GM21528 (cell line): ENCODE measurements around the gene PSTK.

Experiments used
- ATAC-seq: cut with Tn5 transposase; IDR thresholded peaks from one replicate; pipeline ENCODE4 v1.9.1; 2021; ENCODE audit warnings: mild to moderate bottlenecking, moderate library complexity; ENCODE audit not compliant: unreplicated experiment, low FRiP score

The PSTK gene

DNA sequence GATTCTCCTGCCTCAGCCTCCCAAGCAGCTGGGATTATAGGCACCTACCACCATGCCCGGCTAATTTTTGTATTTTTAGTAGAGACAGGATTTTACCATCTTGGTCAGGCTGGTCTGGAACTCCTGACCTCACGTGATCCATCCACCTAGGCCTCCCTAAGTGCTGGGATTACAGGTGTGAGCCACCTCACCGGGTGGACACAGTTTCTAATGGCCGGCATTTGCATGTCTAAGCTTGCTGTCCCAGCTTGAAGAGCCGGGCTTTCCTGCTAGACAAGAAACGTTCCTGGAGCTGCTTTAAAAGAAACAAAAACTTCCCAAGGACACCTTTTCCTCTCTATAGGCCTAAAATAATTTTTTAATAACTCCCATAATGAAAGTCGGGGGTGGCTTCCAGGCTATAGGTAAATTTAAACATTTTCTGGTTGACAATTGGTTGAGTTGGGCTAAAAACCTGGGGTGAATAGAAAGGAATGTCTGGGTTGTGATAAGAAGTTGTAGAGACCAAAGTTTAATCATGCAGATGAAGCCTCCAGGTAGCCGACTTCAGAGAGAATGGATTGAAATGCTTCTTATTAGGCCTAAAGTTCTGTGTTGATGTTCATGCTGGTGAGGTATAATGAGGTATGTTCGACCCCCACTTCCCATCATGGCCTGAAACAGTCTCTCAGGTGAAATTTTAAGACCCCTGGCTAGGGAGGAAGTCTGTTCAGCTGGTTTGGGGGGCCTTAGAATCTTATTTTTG lies 37.4 kb downstream of the PSTK start:
- no peak for ATAC-seq

DNA sequence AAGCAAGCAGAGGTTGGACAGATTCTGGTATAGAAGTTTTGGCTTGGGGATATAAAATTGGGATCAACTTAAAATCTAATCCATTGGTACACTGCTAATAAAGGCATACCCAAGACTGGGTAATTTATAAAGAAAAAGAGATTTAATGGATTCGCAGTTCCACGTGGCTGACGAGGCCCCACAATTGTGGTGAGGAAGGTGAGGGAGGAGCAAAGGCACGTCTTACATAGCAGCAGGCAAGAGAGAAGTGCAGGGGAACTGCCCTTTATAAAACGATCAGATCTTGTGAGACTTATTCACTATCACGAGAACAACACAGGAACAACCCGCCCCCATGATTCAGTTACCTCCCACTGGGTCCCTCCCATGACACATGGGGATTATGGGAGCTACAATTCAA lies 38.3 kb downstream of the PSTK start:
- ATAC-seq, result no peak

DNA sequence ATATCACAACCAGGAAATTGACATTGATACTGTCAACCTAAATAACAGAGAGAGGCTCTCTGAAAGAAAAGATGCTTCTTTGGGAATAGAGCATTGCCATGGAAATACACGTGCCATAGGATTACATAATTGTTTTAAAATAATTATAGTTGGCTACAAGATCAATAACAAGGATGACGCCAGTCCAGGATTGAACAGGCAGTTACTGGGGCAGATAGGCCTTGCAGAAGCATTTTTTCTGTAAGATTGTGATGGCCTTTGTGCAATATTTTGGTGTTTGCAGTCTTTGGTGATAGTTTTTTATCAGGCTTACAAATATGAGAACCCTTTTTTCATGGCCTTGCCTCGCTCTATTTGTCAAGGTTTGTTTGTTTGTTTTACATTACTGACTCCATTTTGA lies 39.1 kb downstream of the PSTK start:
- no peak for ATAC-seq

DNA sequence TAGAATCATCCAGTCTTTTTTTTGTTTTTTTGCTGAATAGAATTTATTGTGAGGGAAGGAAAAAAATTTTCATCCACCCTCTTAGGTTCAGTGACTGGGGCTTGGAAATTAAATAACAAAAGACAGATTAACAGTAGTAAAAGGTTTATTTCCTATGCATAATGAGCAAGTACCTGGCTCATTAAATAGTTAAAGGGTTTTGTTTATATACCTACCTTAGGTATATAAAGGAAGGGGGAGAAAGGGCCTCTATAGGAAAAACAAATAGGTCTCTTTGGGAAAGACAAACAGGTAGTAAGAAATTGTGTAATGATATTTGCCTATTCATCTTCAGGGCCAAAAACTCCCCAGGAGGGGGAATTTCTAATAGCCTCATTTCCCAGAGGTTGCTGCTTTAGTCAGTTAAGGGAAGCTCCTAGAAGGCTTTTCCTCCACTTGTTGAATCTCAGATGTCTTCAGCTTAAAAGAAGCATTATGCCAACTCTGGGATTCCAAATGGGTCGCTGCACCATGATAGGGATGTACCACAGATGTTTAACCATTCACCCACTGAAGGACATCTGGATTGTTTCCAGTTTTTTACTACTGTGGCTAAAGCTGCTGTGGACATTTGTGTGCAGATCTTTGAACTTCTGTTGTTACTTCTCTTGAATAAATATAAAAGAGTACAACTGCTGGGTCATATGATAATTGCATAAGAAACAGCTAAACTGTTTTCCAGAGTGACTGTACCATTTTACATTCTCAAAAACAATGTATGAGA lies 39.9 kb downstream of the PSTK start:
- no peak for ATAC-seq

DNA sequence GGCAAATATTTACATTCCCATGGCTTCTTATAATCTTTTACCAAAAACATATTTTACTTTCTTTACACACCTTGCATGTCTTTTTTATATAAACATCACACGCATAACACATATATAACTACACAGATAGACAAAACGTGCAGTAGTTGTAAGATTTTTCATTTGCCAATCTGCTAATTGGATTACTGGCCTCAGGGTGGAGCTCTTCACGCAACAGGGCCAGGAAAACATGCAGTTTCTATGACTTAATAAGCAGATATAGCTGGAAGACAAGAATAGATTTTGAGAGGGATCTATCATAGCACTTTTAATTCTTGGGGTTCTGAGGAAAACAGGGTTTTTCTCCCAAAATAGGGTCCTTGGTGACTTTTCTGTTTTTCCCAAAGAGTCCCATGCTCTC lies 41.3 kb downstream of the PSTK start:
- ATAC-seq, result no peak

DNA sequence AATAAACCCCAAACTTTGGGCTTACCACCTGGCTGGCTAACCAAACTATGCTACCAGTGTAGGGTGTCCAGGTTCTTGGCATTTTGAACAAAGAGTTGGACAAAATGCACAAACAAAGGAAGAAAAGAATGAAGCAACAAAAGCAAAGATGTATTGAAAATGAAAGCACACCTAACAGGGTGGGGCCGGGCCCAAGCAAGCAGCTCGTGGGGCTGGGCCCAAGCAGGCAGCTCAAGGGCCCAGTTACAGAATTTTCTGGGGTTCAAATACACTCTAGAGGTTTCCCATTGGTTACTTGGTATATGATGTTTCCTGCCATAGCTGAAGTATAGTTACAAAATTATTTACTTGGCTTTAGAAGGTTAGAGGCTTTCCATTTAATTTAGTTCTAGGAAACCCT lies 44.3 kb downstream of the PSTK start:
- ATAC-seq, result no peak

DNA sequence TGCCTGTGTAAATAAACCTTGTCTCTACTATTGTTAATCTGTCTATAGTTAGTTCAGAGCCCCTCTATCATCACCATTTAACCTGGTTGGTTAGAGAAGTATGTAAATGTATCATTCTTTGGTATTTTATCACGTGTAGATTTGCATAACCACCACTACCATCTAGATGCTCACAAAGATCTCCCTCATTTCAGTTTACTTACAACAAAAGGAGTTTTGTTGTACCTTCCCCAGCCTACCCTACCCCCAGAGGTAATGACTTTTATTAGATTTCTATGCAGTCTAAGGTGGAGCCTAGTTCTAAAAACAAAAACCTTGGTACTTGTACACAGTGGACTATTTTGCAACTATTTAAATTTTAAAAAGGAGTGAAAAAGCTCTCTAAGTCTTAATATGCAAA lies 46.1 kb downstream of the PSTK start:
- ATAC-seq, result no peak

DNA sequence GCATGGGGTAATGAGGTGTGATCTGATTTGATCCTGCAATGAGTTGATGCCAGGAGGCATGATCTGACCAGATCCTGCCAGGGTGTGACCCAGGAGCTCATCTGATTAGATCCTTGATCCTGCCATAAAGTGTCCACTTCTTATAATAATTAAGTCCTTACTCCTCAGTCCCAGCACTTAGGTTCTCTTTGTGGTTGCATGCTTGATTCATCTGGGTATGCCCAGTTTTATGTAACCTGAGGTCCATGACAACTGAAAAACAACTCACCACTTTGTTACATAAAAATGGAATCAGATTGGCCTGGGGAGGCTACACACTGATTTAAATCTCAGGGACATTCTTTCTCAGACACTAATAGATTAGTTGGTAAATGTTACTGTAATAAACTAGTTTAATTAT lies 47.7 kb downstream of the PSTK start:
- ATAC-seq, result no peak

DNA sequence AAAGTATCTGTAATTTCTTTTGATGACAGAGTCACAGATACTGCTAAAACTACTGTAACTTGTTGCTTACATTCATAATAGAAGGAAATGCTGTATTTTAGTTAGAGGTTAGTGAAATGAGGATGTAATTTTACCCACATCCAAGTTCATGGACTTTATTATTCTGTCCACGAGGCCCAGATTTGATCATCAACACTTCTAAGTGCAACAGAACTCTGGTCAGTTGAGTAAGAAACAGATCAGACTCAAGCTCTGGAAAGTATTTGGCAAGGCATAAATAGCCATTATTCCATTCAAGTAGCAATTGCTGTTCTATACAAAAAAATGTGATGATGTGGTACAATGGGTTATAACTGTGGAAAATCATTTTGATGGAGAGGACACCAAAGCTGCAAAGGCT lies 50.9 kb downstream of the PSTK start:
- no peak for ATAC-seq

DNA sequence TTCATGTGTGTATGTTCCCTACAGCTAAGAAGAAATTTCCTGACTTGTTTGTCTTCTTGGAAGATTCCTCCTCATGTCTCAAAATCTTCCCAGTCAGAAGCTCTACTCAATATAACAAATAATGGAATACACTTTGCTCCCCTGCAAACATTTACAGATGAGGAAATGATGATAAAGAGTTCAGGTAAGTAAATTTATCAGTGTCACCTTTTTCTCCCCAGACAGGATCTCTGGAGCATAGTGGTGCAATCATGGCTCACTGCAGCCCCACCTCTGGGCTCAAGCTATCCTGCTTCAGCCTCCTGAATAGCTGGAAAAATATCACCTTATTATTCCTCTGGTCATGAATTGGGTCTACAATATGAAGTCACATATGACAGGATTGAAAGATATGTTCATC lies 54.1 kb downstream of the PSTK start:
- ATAC-seq, result no peak

DNA sequence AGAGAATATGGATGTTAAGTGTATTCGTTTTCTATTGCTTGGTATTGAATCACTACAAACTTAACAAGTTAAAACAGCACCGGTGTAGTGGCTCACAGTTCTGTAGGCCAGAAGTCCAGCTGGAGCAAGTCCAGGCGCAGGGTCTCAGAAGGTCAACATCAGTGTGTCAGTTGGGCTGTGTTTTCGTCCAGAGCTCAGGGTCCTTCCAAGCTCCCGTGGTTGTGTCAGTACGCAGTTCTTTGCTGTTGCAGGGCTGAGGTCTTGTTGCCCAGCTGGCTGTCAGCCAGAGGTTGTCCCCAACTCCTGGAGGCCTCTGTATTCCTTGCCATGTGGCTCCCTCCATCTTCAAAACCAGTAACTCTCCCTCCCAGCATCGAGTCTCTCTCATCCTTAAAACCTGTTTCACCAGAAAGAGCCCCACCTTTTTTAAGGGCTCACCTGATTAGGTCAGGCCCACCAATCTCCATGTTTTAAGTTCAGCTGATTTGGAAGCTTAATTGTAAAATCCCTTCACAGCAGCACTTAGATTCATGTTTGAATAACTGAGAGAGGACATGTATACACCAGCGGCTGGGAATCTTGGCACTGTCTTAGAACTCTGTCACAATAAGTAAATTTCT lies 55.4 kb downstream of the PSTK start:
- no peak for ATAC-seq

DNA sequence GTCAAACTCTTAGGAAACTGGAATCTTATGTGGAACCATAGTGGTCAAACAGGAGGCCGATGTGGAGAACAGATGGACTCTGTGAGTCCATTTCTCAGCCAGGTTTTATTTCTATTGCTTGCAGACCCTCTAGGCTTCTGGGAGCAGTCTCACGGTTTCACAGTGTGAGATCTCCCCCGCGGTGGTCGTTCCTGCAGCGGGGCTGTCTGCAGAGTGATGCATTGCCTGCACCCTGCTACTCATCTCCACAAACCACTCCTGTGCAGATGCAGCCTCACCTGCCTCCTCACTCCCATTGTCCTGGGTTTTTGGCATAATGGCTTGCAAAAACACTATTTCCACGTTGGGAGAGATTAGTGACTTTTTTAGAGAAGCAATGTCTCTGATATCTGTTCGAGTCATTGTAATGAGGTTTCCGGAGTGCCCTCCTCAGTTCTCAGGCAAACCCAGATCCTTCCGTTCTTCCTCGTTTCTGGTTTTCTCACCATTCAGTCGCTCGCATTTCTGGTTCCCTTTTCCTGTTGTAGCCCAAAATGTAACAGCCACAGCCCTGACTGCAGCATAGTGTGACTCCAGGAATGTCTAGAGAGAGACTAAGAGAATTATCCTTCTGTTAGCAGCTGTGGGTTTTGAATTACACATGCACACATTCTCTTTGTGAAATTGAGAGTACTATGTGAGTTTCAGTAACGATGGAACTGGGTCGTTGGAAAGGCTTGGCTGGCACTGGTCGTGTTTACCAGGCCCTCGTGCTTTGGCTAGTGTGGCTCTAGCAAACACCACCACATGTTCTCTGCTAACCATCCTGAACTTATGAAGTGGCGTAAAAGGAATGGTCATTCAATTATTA lies 58.8 kb downstream of the PSTK start:
- ATAC-seq, result no peak

DNA sequence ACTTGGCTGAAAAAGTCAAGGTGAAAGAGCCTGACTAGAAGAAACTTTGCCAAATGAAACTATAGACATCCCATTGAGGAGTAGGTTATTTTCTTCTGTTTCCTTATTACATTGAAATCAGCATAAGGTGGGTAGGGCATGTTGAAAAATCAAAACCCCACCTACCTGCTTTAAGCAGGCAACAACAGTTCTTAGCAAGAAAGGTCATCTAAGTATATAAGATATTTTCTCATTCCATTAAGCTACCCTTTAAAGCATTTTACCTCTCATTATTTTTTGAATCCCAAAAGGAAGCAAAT lies 59.4 kb downstream of the PSTK start:
- ATAC-seq, result no peak
